Body of pancreas (tissue), 4 donors: ENCODE results near the gene SYNE2.

ENCODE experiments used
- CTCF ChIP-seq, 7 experiments: fragments of 450-650 bp in 4 of 7; fragments of 200-600 bp in 3 of 7; sonication (generic) in 3 of 7; IDR thresholded peaks; one replicate each; pipeline ENCODE4 v1.5.1; 2016 to 2019; ENCODE audit warnings: antibody characterized with exemption in 7 of 7
- POLR2A ChIP-seq, 3 donors: fragments of 450-650 bp; IDR thresholded peaks; one replicate each; pipeline ENCODE4 v1.6.1; 2016; ENCODE audit warnings: antibody characterized with exemption in 3 of 3, mild to moderate bottlenecking in 2 of 3

- TF ChIP-seq CTCF (IDR thresholded peaks at IDR 0.05) (no peak), POLR2A (IDR thresholded peaks at IDR 0.05) (peak in 2 of 3 donors; percentile 63 to 73)
Measured at GRCh38 chr14:64112867-64113678, 260.3 kb downstream of the SYNE2 start.
